Measurements from ENCODE around the gene FGF9. TPM values are rescaled to one million over a fixed set of nuclear protein-coding genes. Genes with fewer than 3 reads are reported as not detected.

The FGF9 gene
- total and polyA plus RNA-seq, 3 experiments from 2014 or later = 1.7 to 2.3 (median 2.3) TPM

- H3K4me3 Mint-ChIP-seq = peak overlapping the region; percentile 88 to 98 (median 96)
- peaks cover 20% of the 10 kb centered on the region for H3K27me3 ChIP-seq (ENCODE audit: insufficient read depth, low read length, poor library complexity, severe bottlenecking)
- peaks cover 7 to 20% of the 10 kb centered on the region in 2 donors for H3K27me3 Mint-ChIP-seq
- H3K36me3 Mint-ChIP-seq = peaks cover 0 to 17% (median 0%) of the 10 kb centered on the region in 3 donors
- H3K9me3 ChIP-seq (ENCODE audit: low read length) = no peaks in the 10 kb centered on the region
- ChIA-PET CTCF (interaction anchor here (1.3 to 8.1 kb wide), 5 partner anchors 9 to 390 kb away, joined by 3 to 56 read pairs (median 6); no protein-coding TSS in a partner anchor), POLR2A (interaction anchor here (0.5 to 4.0 kb wide), 2 partner anchors 68 to 99 kb away, joined by 4 to 34 read pairs; partner anchors contain the start of gene MICU2)
- no peak overlapping the region for H3K27ac ChIP-seq (ENCODE audit: low read depth, low read length)
- peaks cover 38% of the 10 kb centered on the region for H3K4me1 ChIP-seq (ENCODE audit: insufficient read depth, low read length)
- no peak for DNase-seq
- no peaks in the 10 kb centered on the region for H3K36me3 ChIP-seq (ENCODE audit: insufficient read depth, low read length)
- H3K27ac Mint-ChIP-seq = peak overlapping the region; percentile 46 to 92 (median 88)
- H3K9me3 Mint-ChIP-seq = no peaks in the 10 kb centered on the region
- H3K4me1 Mint-ChIP-seq = peaks cover 46 to 62% (median 60%) of the 10 kb centered on the region in 3 donors
- peak overlapping the region; percentile 98 for H3K4me3 ChIP-seq (ENCODE audit: low read length)
Measured at GRCh38 chr13:21671620-21672286, 880 bp downstream of the FGF9 start.

- H3K27me3 ChIP-seq (ENCODE audit: insufficient read depth, low read length, poor library complexity, severe bottlenecking) = peaks cover 25% of the 10 kb centered on the region
- POLR2A ChIA-PET = interaction anchor here (4.0 kb wide), 1 partner anchor 68 kb away, joined by 34 read pairs; the partner anchor contains the start of gene MICU2
- peak overlapping the region; percentile 88 to 98 (median 96) for H3K4me3 Mint-ChIP-seq
Measured at GRCh38 chr13:21672287-21672680, 1.4 kb downstream of the FGF9 start.

GRCh38 chr13:21672796-21673538, 2.1 kb downstream of the FGF9 start:
- POLR2A ChIA-PET = interaction anchor here (1.3 to 2.1 kb wide), 2 partner anchors 12 to 69 kb away, joined by 3 to 9 read pairs; partner anchors contain the start of gene MICU2
- no peak for DNase-seq
- CTCF ChIA-PET = interaction anchor here (0.7 to 8.1 kb wide), 5 partner anchors 9 to 67 kb away, joined by 3 to 56 read pairs (median 3); no protein-coding TSS in a partner anchor
- Mint-ChIP-seq H3K9me3 (no peaks in the 10 kb centered on the region), H3K36me3 (peaks cover 0 to 17% (median 0%) of the 10 kb centered on the region in 3 donors), H3K27ac (peak overlapping the region in 6 of 8 donors; percentile 17 to 90 (median 65)), H3K27me3 (peaks cover 7 to 19% of the 10 kb centered on the region in 2 donors), H3K4me1 (peaks cover 42 to 62% (median 58%) of the 10 kb centered on the region in 3 donors), H3K4me3 (peak overlapping the region; percentile 88 to 98 (median 96))
- peaks cover 25% of the 10 kb centered on the region for H3K27me3 ChIP-seq (ENCODE audit: insufficient read depth, low read length, poor library complexity, severe bottlenecking)
- H3K9me3 ChIP-seq (ENCODE audit: low read length) = no peaks in the 10 kb centered on the region
- no peak overlapping the region for H3K27ac ChIP-seq (ENCODE audit: low read depth, low read length)
- H3K4me1 ChIP-seq (ENCODE audit: insufficient read depth, low read length) = peaks cover 38% of the 10 kb centered on the region
- no peaks in the 10 kb centered on the region for H3K36me3 ChIP-seq (ENCODE audit: insufficient read depth, low read length)
- H3K4me3 ChIP-seq (ENCODE audit: low read length) = peak overlapping the region; percentile 62

More at GRCh38 chr13:21672287-21672680, 1.4 kb downstream of the FGF9 start:
- CTCF ChIA-PET = interaction anchor here (1.5 to 8.1 kb wide), 3 partner anchors 10 to 389 kb away, joined by 3 to 56 read pairs (median 7); no protein-coding TSS in a partner anchor
- H3K36me3 Mint-ChIP-seq = peaks cover 0 to 17% (median 0%) of the 10 kb centered on the region in 3 donors
- peak overlapping the region; percentile 98 for H3K4me3 ChIP-seq (ENCODE audit: low read length)
- DNase-seq = no peak
- H3K4me1 Mint-ChIP-seq = peaks cover 46 to 62% (median 62%) of the 10 kb centered on the region in 3 donors
- H3K27ac ChIP-seq (ENCODE audit: low read depth, low read length) = no peak overlapping the region
- H3K27me3 Mint-ChIP-seq = peaks cover 7 to 18% of the 10 kb centered on the region in 2 donors
- no peaks in the 10 kb centered on the region for H3K36me3 ChIP-seq (ENCODE audit: insufficient read depth, low read length)
- H3K4me1 ChIP-seq (ENCODE audit: insufficient read depth, low read length) = peaks cover 38% of the 10 kb centered on the region
- no peaks in the 10 kb centered on the region for H3K9me3 Mint-ChIP-seq
- H3K9me3 ChIP-seq (ENCODE audit: low read length) = no peaks in the 10 kb centered on the region
- H3K27ac Mint-ChIP-seq = peak overlapping the region in 4 of 8 donors; percentile 25 to 89 (median 42)

- ChIA-PET POLR2A (interaction anchor here (0.6 to 2.1 kb wide), 3 partner anchors 12 to 113 kb away, joined by 3 to 9 read pairs (median 3); partner anchors contain the start of gene MICU2), CTCF (interaction anchor here (0.7 to 8.1 kb wide), 5 partner anchors 8 to 67 kb away, joined by 3 to 56 read pairs (median 3); no protein-coding TSS in a partner anchor)
- H3K4me3 Mint-ChIP-seq = peak overlapping the region; percentile 88 to 98 (median 96)
- H3K27me3 ChIP-seq (ENCODE audit: insufficient read depth, low read length, poor library complexity, severe bottlenecking) = peaks cover 25% of the 10 kb centered on the region
- H3K27ac ChIP-seq (ENCODE audit: low read depth, low read length) = no peak overlapping the region
- peaks cover 40 to 59% (median 53%) of the 10 kb centered on the region in 3 donors for H3K4me1 Mint-ChIP-seq
- H3K4me3 ChIP-seq (ENCODE audit: low read length) = peak overlapping the region; percentile 62
- peaks cover 7 to 16% of the 10 kb centered on the region in 2 donors for H3K27me3 Mint-ChIP-seq
- H3K9me3 Mint-ChIP-seq = no peaks in the 10 kb centered on the region
- H3K36me3 Mint-ChIP-seq = peaks cover 0 to 17% (median 0%) of the 10 kb centered on the region in 3 donors
- H3K4me1 ChIP-seq (ENCODE audit: insufficient read depth, low read length) = peaks cover 38% of the 10 kb centered on the region
- H3K9me3 ChIP-seq (ENCODE audit: low read length) = no peaks in the 10 kb centered on the region
- peak in 3 of 5 donors; percentile 51 to 64 (median 63) for DNase-seq
- H3K27ac Mint-ChIP-seq = peak overlapping the region in 6 of 8 donors; percentile 17 to 90 (median 65)
- H3K36me3 ChIP-seq (ENCODE audit: insufficient read depth, low read length) = no peaks in the 10 kb centered on the region
Measured at GRCh38 chr13:21673539-21673788, 2.6 kb downstream of the FGF9 start.

GRCh38 chr13:21673789-21674489, 3.1 kb downstream of the FGF9 start:
- Mint-ChIP-seq H3K4me1 (peaks cover 36 to 54% (median 48%) of the 10 kb centered on the region in 3 donors), H3K36me3 (peaks cover 0 to 17% (median 0%) of the 10 kb centered on the region in 3 donors), H3K27me3 (peaks cover 6 to 16% of the 10 kb centered on the region in 2 donors), H3K27ac (peak overlapping the region in 3 of 8 donors; percentile 22 to 89 (median 77)), H3K9me3 (no peaks in the 10 kb centered on the region), H3K4me3 (peak overlapping the region; percentile 85 to 96 (median 92))
- ChIA-PET POLR2A (interaction anchor here (0.6 to 2.1 kb wide), 3 partner anchors 11 to 114 kb away, joined by 3 to 9 read pairs (median 3); partner anchors contain the start of gene MICU2), CTCF (interaction anchor here (0.8 to 8.1 kb wide), 4 partner anchors 10 to 68 kb away, joined by 3 to 56 read pairs (median 4); no protein-coding TSS in a partner anchor)
- DNase-seq = peak in 4 of 5 donors; percentile 16 to 64 (median 54)
- no peaks in the 10 kb centered on the region for H3K36me3 ChIP-seq (ENCODE audit: insufficient read depth, low read length)
- H3K9me3 ChIP-seq (ENCODE audit: low read length) = no peaks in the 10 kb centered on the region
- peaks cover 25% of the 10 kb centered on the region for H3K27me3 ChIP-seq (ENCODE audit: insufficient read depth, low read length, poor library complexity, severe bottlenecking)
- peaks cover 33% of the 10 kb centered on the region for H3K4me1 ChIP-seq (ENCODE audit: insufficient read depth, low read length)
- no peak overlapping the region for H3K27ac ChIP-seq (ENCODE audit: low read depth, low read length)
- H3K4me3 ChIP-seq (ENCODE audit: low read length) = peak overlapping the region; percentile 74

GRCh38 chr13:21674490-21675009, 3.7 kb downstream of the FGF9 start:
- peak overlapping the region in 4 of 8 donors; percentile 46 to 89 (median 72) for H3K27ac Mint-ChIP-seq
- peak overlapping the region; percentile 74 for H3K4me3 ChIP-seq (ENCODE audit: low read length)

More at GRCh38 chr13:21674490-21675009, 3.7 kb downstream of the FGF9 start:
- peak in 2 of 5 donors; percentile 13 to 27 for DNase-seq
- peak overlapping the region; percentile 87 to 96 (median 92) for H3K4me3 Mint-ChIP-seq
- H3K36me3 Mint-ChIP-seq = peaks cover 0 to 15% (median 0%) of the 10 kb centered on the region in 3 donors
- no peak overlapping the region for H3K27ac ChIP-seq (ENCODE audit: low read depth, low read length)
- H3K36me3 ChIP-seq (ENCODE audit: insufficient read depth, low read length) = no peaks in the 10 kb centered on the region
- no peaks in the 10 kb centered on the region for H3K9me3 Mint-ChIP-seq
- ChIA-PET CTCF (interaction anchor here (8.1 kb wide), 1 partner anchor 37 kb away, joined by 56 read pairs; no protein-coding TSS in a partner anchor), POLR2A (interaction anchor here (2.1 kb wide), 1 partner anchor 71 kb away, joined by 9 read pairs; the partner anchor contains the start of gene MICU2)
- peaks cover 5 to 16% of the 10 kb centered on the region in 2 donors for H3K27me3 Mint-ChIP-seq
- H3K4me1 ChIP-seq (ENCODE audit: insufficient read depth, low read length) = peaks cover 28% of the 10 kb centered on the region
- no peaks in the 10 kb centered on the region for H3K9me3 ChIP-seq (ENCODE audit: low read length)
- peaks cover 25% of the 10 kb centered on the region for H3K27me3 ChIP-seq (ENCODE audit: insufficient read depth, low read length, poor library complexity, severe bottlenecking)
- peaks cover 31 to 48% (median 42%) of the 10 kb centered on the region in 3 donors for H3K4me1 Mint-ChIP-seq

Data from CD8-positive, alpha-beta memory T cell (primary cell).